NCI-H524 (cell line): ENCODE data around the gene GPD1L.
A peak's percentile ranks its signal among the peaks of the same experiment; 100 is the strongest.
"Not testable (repeated sequence)": the region's sequence is repeated elsewhere in the genome, so short reads cannot be mapped to it uniquely, and the experiment has no call there.

Experiments used
- DNase-seq, 2 experiments: peaks; one replicate each; lab custom pipeline; 2025; lab: John Stamatoyannopoulos, UW

Gene GPD1L

GRCh38 chr3:32105291-32106131 is 909 bp upstream of the GPD1L start:
- no peak for DNase-seq

GRCh38 chr3:32106929-32107362 is 526 bp downstream of the GPD1L start:
- peak in 1 of 2 experiments; percentile 47 for DNase-seq

GRCh38 chr3:32108224-32108623 is 1.8 kb downstream of the GPD1L start:
- not testable (repeated sequence) for DNase-seq

GRCh38 chr3:32109256-32109655 is 2.8 kb downstream of the GPD1L start:
- peak; percentile 77 to 83 for DNase-seq

GRCh38 chr3:32110233-32110760 is 3.9 kb downstream of the GPD1L start:
- no peak for DNase-seq

GRCh38 chr3:32111560-32111959 is 5.1 kb downstream of the GPD1L start:
- DNase-seq, result no peak

GRCh38 chr3:32113566-32113965 is 7.1 kb downstream of the GPD1L start:
- DNase-seq, result no peak

- no peak for DNase-seq
These were observed 7.6 kb downstream of the GPD1L start for GRCh38 chr3:32113981-32114545.

GRCh38 chr3:32114546-32115386 is 8.3 kb downstream of the GPD1L start:
- DNase-seq, result not testable (repeated sequence)

- DNase-seq, result no peak
These were observed 10.9 kb downstream of the GPD1L start for GRCh38 chr3:32117320-32117719.

- no peak for DNase-seq
These were observed 11.8 kb downstream of the GPD1L start for GRCh38 chr3:32118215-32118614.

- no peak for DNase-seq
These were observed 14.1 kb downstream of the GPD1L start for GRCh38 chr3:32120471-32120870.

GRCh38 chr3:32121137-32121536 is 14.7 kb downstream of the GPD1L start:
- no peak for DNase-seq

- no peak for DNase-seq
These were observed 17.2 kb downstream of the GPD1L start for GRCh38 chr3:32123620-32124019.

GRCh38 chr3:32125012-32125411 is 18.6 kb downstream of the GPD1L start:
- DNase-seq, result no peak

GRCh38 chr3:32126305-32127015 is 20.0 kb downstream of the GPD1L start:
- DNase-seq, result no peak

GRCh38 chr3:32127219-32127826 is 20.9 kb downstream of the GPD1L start:
- no peak for DNase-seq

GRCh38 chr3:32128936-32129335 is 22.5 kb downstream of the GPD1L start:
- DNase-seq, result no peak

- no peak for DNase-seq
These were observed 23.4 kb downstream of the GPD1L start for GRCh38 chr3:32129832-32130231.

- DNase-seq, result no peak
These were observed 25.7 kb downstream of the GPD1L start for GRCh38 chr3:32132121-32132520.

- DNase-seq, result no peak
These were observed 26.3 kb downstream of the GPD1L start for GRCh38 chr3:32132706-32133105.
